ENCODE data around the gene ZNF221.

The ZNF221 gene

GRCh38 chr19:43956827-43957226, 5.8 kb downstream of the ZNF221 start:
- in situ Hi-C loops (cut with HindIII; ENCODE audit: low sequenced_read_pairs), result no loop called here

- in situ Hi-C loops (cut with HindIII; ENCODE audit: low sequenced_read_pairs), result no loop called here
Observed at GRCh38 chr19:43957891-43958290, 6.9 kb downstream of the ZNF221 start.

GRCh38 chr19:43960411-43960810, 9.4 kb downstream of the ZNF221 start:
- in situ Hi-C loops (cut with HindIII; ENCODE audit: low sequenced_read_pairs), result no loop called here

- in situ Hi-C loops (cut with HindIII; ENCODE audit: low sequenced_read_pairs), result no loop called here
Observed at GRCh38 chr19:43966079-43966694, 15.2 kb downstream of the ZNF221 start.

GRCh38 chr19:43976732-43977131, 25.7 kb downstream of the ZNF221 start:
- in situ Hi-C loops (cut with HindIII; ENCODE audit: low sequenced_read_pairs), result no loop called here

GRCh38 chr19:43983544-43983911, 32.5 kb downstream of the ZNF221 start:
- in situ Hi-C loops (cut with HindIII; ENCODE audit: low sequenced_read_pairs), result no loop called here

- in situ Hi-C loops (cut with HindIII; ENCODE audit: low sequenced_read_pairs), result no loop called here
Observed at GRCh38 chr19:43983912-43984686, 33.1 kb downstream of the ZNF221 start, which contains the start of gene ZNF155. Gene ZNF155, plus strand, starts transcription at chr19:43984188. Its CDS starts 4,356 bp downstream, at chr19:43988544.

- in situ Hi-C loops (cut with HindIII; ENCODE audit: low sequenced_read_pairs), result no loop called here
Observed at GRCh38 chr19:43984687-43985000, 33.6 kb downstream of the ZNF221 start.

- in situ Hi-C loops (cut with HindIII; ENCODE audit: low sequenced_read_pairs), result no loop called here
Observed at GRCh38 chr19:43997631-43998290, 46.7 kb downstream of the ZNF221 start.

- in situ Hi-C loops (cut with HindIII; ENCODE audit: low sequenced_read_pairs), result no loop called here
Observed at GRCh38 chr19:44002212-44002565, 51.2 kb downstream of the ZNF221 start.

- in situ Hi-C loops (cut with HindIII; ENCODE audit: low sequenced_read_pairs), result no loop called here
Observed at GRCh38 chr19:44002566-44003460, 51.8 kb downstream of the ZNF221 start, which contains the start of gene ZNF230. Gene ZNF230, plus strand, starts transcription at chr19:44002957. Its CDS starts 4,122 bp downstream, at chr19:44007079.

- in situ Hi-C loops (cut with HindIII; ENCODE audit: low sequenced_read_pairs), result no loop called here
Observed at GRCh38 chr19:44003461-44004009, 52.5 kb downstream of the ZNF221 start.

- in situ Hi-C loops (cut with HindIII; ENCODE audit: low sequenced_read_pairs), result no loop called here
Observed at GRCh38 chr19:44005973-44006372, 54.9 kb downstream of the ZNF221 start.

GRCh38 chr19:44007473-44007872, 56.4 kb downstream of the ZNF221 start:
- in situ Hi-C loops (cut with HindIII; ENCODE audit: low sequenced_read_pairs), result no loop called here

- in situ Hi-C loops (cut with HindIII; ENCODE audit: low sequenced_read_pairs), result no loop called here
Observed at GRCh38 chr19:44010468-44010867, 59.4 kb downstream of the ZNF221 start.
